GM13976 (cell line): Measurements from ENCODE around the gene ZNF503.

ENCODE experiments used
- DNase-seq: peaks from one replicate; pipeline ENCODE4 v3.0.0; 2012; ENCODE audit warnings: low spot score
- CTCF ChIP-seq: IDR thresholded peaks from 2 replicates; pipeline ENCODE4 v1.5.1; 2012; ENCODE audit warnings: borderline replicate concordance, mild to moderate bottlenecking; ENCODE audit not compliant: insufficient read depth; ENCODE audit errors: extremely low read depth, missing control alignments, control extremely low read depth
- in situ Hi-C: fragments of 300-500 bp; cut with MboI; formaldehyde crosslinking; loops from one replicate; pipeline ENCODE4 v1.12.0; 2022; ENCODE audit warnings: low sequenced_read_pairs, mixed read lengths, inconsistent platforms; ENCODE audit not compliant: unreplicated experiment

ZNF503 gene

GRCh38 chr10:75358835-75359421 lies 42.6 kb downstream of the ZNF503 start:
- no peak for TF ChIP-seq CTCF
- DNase-seq: no peak
- in situ Hi-C loops: no loop called here

- in situ Hi-C loops: no loop called here
- DNase-seq: no peak
- TF ChIP-seq CTCF: no peak
These were observed 43.4 kb downstream of the ZNF503 start for GRCh38 chr10:75358132-75358531.

- in situ Hi-C loops: no loop called here
- no peak for TF ChIP-seq CTCF
These were observed 44.1 kb downstream of the ZNF503 start for GRCh38 chr10:75357500-75357899.

GRCh38 chr10:75356484-75356883 lies 45.1 kb downstream of the ZNF503 start:
- TF ChIP-seq CTCF: no peak
- in situ Hi-C loops: no loop called here
- DNase-seq: no peak

More at GRCh38 chr10:75357500-75357899, 44.1 kb downstream of the ZNF503 start:
- no peak for DNase-seq

GRCh38 chr10:75355706-75356105 lies 45.9 kb downstream of the ZNF503 start:
- no peak for DNase-seq
- no peak for TF ChIP-seq CTCF
- in situ Hi-C loops: no loop called here

GRCh38 chr10:75353183-75353582 lies 48.4 kb downstream of the ZNF503 start:
- no peak for TF ChIP-seq CTCF
- in situ Hi-C loops: no loop called here

More at GRCh38 chr10:75353183-75353582, 48.4 kb downstream of the ZNF503 start:
- DNase-seq: no peak
